Stimulated activated CD4-positive, alpha-beta T cell treated with anti-CD3 and anti-CD28 coated beads, Interleukin-4, amount 100 ng/mL, for 4 hours (primary cell): ENCODE results near the gene GDAP1L1.

Source experiments
- DNase-seq, 2 experiments: peaks; one replicate each; pipeline ENCODE4 v3.0.0-alpha.2; 2020

The GDAP1L1 gene

DNA sequence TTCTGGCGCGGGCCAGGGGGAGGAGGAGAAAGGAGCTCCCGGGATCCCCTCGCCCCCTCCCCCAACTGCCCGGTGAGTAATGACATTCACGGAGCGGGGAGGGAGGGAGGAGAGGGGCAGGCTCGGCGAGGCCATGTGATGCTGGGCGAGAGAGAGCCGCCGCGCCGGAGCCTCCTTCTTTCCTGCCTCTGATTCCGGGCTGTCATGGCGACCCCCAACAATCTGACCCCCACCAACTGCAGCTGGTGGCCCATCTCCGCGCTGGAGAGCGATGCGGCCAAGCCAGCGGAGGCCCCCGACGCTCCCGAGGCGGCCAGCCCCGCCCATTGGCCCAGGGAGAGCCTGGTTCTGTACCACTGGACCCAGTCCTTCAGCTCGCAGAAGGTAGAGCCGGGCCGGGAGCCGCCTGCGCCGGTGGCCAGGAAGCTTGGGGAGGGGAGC, at the start of gene GDAP1L1:
Gene GDAP1L1 (plus strand): TSS at position 178 of the 441 bp plus-strand sequence. CDS start 27 bp downstream, at position 205.
- peak in 1 of 2 experiments; percentile 2 for DNase-seq

DNA sequence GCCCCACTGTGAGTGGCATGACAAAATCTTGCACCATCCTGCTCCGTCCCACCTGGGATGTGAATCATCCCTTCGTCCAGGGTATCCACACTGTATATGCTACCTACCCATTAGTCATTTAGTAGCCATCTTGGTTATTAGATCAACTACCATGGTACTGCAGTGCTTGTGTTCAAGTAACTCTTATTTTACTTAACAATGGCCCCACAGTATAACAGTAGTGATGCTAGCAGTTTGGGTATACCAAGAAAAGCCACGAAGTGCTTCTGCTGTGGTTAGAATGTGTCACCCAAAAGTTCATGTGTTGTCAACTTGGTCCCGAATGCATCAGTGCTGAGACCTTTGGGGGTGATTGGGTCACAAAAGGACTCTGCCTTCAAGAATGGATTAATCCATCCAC, 48.2 kb upstream of the GDAP1L1 start:
- peak in 1 of 2 experiments; percentile 8 for DNase-seq

GRCh38 chr20:44199877-44200276, 47.2 kb upstream of the GDAP1L1 start:
- no peak for DNase-seq

DNA sequence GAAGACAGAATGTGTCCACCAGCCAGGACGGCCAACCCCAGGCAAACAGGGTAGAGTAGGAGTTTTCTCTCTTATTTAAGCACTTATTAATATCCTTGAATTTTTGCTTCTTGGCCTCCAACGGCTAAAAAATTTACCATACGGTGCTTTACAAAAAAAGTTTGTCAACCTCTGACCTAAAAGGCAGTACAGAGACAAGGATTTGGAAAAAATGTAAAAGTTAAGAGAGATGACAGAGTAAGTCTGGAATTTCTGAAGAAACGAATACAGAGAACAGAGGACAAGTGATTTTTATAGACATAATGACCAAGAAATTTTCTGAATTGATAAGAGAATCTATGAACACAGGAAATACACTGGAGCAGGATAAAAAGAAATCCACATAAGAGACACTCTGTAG, 46.7 kb upstream of the GDAP1L1 start:
- no peak for DNase-seq

DNA sequence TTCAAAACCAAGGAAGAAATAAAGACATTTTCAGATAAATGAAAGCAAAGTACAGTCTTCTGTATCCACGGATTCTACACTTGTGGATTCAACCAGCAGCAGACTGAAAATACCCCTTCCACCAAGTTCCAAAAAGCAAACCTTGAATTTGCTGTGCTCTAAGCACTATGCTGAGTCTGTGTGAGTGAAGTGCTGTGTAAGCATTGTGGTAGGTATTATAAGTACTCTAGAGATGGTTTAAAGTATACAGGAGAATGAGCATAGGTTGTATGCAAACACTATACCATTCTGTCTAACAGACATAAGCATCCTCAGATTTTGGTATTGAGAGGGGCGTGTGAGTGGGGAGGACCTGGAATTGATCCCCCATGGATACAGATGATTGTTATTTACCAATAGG, 46.1 kb upstream of the GDAP1L1 start:
- no peak for DNase-seq

DNA sequence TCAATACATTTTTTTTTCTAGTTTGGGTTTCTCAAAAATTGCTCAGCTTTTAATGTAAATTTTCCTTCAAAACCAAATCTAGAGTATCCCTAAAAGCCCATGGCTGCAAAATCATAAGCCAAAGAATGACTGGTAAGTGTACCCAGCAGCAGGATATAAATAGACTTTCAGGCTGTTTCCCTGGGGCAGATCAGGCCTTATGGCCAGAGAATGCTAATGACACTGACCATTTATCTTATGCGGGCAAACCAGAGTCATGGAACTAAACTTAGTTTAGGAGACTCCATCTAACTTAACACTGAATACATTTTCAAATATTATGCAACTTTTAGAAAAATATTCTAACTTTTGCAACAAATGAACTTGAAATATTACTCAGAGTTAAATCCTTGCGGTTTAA, 43.9 kb upstream of the GDAP1L1 start:
- DNase-seq, result no peak

GRCh38 chr20:44204156-44204831, 42.8 kb upstream of the GDAP1L1 start:
- DNase-seq, result no peak

GRCh38 chr20:44204832-44205215, 42.3 kb upstream of the GDAP1L1 start:
- DNase-seq, result no peak

DNA sequence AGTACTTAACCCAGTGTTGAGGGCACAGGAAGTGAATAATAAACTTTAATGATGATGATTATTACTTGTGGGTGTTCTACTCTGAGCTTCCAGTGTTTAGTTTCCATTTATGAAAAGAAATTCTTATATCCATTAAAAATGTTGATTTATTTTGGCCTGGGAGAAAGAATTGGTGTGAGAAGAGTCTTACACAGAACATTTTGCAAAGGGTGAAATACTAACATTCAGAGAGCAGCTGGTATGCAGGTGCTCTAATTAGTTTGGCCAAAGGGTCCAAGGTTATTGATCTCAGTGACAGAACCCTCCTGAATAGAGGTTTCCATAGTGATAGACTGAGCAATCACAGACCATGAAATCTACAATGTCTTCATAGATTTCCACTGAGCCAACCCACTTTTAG, 41.0 kb upstream of the GDAP1L1 start:
- no peak for DNase-seq

- no peak for DNase-seq
Observed at GRCh38 chr20:44207126-44207723, 39.9 kb upstream of the GDAP1L1 start.

GRCh38 chr20:44208165-44208564, 38.9 kb upstream of the GDAP1L1 start:
- no peak for DNase-seq

DNA sequence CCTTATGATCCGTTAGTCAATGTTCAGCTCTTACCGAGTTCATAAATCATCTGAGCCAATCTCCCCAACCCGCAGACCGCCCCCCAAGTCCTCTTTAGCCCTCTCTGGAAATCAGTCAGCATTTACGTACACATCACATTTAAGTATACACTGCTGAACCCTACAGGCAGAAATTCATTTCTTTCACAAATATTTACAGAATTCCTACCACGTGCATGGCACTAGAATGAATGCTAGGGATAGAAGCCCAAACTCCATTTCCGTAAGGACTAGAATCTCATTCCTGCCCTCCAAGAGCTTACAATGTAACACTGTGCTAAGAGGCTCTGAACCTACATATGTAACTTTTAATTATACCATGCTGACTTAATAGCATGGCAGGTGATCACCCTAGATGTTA, 38.3 kb upstream of the GDAP1L1 start:
- no peak for DNase-seq

DNA sequence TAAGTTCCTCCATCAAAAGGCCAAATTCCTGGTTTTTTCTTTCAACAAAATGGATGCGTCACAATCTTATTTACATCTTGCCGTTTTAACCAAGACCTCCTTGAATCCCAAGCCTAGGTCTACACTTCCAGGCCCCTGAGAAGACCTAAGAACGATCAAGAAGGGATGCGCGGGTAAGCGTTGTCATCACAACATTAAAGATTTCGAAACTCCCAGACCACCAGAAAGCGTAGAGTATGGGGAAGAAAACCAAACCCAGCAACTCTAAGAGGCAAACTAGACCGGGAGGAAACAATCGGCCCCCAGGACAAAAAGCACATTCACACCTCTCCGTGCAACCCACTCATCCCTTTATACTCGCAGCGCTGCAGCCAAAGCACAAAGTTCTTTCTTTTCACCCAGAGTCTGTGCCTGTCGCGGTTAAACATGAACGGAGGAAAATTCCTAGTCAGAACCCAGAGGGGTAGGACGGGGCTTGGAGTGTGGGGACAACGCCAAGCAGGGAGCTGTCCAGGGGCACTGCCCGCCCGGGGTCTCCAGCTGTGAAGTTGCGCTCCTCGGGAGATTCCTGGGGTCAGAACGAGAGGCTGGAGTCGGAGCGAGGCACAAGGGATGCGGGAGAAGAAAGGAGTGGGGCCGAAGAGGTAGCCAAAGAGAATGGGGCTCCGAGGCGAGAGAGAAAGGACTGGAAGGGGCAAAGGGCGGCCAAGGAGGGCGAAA, 37.3 kb upstream of the GDAP1L1 start:
- DNase-seq, result no peak

DNA sequence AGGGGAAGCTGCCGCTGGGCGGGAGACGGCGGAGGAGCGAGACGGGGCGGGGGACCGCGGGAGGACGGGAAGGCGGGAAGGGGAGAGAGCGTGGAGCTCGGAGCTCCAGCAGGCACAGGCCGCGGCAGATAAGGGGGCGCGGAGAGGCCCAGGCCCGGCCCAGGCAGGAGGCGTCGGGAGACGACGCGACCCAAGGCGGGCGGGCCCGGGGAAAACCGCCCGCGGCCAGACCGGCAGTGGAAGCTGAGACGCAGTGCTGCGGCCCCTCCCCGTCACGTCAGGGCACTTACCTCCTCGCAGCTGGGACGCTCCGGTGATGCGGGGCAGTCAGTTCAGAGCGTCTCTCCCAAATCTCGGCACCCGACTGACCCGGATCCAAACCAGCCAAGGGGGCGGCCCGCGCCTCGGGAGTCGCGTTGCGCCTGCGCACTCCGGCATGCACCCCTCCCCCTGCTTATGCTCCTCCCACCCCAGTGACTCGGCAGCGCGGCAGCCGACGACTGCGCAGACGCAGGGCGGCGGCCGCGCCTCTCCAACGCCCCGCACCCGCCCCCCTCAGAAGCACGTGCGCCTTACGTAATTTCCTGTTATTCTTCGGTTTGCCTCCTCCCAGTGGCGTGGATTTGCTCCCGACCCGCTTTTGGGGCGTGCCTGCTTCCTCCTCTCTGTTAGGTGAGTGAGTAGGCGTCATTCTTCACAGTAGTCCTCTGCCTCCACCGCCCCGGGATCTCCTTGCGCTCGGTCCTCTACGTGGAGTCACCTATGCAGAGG, 36.5 kb upstream of the GDAP1L1 start, which contains the start of gene OSER1:
Gene OSER1 (minus strand): TSS at position 366 of the 771 bp plus-strand sequence. CDS start 3,814 bp downstream, outside the sequence.
- DNase-seq, result peak; percentile 96

- DNase-seq, result no peak
Observed at GRCh38 chr20:44211177-44212039, 35.7 kb upstream of the GDAP1L1 start.

DNA sequence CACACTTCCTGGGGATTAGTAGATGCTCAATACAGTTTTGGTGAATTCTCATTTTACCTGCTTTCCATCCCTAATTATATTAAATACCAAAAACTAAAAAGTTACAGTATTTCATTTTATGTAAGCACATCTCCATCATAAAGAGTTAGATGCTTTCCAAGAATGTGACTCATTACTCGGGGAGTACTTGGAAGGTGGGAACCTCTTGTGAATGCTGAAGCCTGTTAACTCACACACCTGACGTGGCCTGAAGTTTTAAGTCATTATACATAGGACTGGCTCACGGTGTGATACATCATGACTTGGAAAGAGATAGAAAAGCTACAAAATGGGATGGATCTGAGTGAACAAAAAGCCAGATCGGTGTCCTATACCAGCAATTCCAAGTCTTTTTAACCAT, 34.3 kb upstream of the GDAP1L1 start:
- no peak for DNase-seq

DNA sequence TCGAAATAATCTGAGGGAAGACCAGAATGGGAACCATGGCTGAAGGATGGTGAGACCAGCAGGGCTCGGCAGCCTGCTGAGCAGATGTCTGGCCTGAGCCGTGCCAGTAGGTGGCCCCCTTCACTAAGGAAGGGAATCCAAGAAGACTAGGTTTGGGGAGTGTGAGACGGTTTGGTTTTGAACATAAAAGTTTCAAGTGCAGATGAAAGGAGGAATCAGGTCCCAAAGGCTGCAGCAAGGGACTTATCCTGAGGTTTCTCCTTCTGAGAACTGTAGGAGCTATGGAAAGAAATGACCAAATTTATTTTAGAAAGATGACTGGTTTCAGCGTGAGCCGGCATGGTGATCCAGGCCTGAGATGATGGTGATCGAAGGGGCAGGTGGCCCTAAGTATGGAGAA, 32.0 kb upstream of the GDAP1L1 start:
- peak; percentile 63 to 69 for DNase-seq

DNA sequence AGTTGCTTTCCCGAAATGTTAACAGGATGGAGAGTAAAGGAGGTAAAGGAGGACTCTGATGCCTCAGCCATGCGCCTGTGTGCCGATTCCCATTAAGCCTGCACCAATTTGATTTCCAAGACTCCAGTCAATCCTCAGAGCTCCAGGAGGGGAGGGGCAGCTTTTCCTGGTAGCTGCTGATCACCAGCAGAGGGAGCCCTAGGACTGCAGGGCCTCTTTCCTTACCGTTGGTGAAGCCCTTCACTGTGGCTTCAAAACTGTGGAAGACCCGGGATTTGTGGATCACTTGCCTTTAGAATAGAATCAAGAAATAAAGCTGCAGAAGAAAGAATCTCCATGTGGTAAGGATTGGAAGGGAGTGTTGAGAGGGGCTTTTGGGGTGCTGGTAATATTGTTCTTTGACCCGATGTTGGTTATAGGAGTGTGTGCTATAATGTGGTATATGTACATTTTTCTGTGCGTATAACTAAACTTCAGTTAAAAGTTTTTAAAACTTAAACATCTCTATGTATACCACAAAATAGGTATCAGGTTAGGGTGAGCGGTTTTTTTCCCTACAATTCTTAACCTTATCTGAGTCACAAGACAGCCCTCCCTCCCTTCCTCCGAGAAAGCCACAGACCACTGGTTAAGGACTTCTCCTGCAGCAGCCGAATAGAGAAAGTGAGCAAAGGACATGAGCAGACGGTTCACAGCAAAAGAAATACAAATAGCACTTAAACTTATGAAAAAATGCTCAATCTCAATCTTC, 29.6 kb upstream of the GDAP1L1 start:
- peak; percentile 50 to 53 for DNase-seq

GRCh38 chr20:44218446-44218845, 28.7 kb upstream of the GDAP1L1 start:
- DNase-seq, result peak in 1 of 2 experiments; percentile 27

DNA sequence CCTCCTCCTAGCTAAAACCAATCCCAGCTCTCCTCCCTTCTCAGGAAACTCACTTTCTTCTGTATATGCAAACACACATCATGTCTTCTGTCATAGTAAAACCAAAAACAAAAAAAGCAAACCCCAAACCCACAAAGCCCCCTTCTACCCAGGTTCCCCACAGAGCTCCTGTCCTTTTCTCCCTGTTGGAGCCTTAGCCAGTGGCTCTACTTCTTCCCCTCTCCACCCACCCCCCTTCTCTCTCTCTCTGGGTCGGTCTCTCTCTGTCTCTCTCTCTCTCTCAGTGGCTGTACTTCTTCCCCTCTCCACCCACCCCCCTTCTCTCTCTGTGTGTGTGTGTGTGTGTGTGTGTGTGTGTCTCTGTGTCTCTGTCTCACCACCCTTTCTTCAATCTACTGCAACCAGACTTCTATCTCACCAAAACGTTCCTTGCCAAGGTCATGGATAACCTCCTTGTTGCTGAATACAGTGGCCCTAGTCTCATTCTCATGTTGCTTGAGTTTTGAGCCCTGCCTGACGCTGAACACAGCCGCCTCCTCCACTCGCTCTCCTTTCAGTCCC, 27.9 kb upstream of the GDAP1L1 start:
- DNase-seq, result peak in 1 of 2 experiments; percentile 12

- DNase-seq, result no peak
Observed at GRCh38 chr20:44219791-44220190, 27.3 kb upstream of the GDAP1L1 start.
